Naive thymus-derived CD4-positive, alpha-beta T cell (primary cell): Measurements from ENCODE around the gene PAEP. TPM values are rescaled to one million over a fixed set of nuclear protein-coding genes. Genes with fewer than 3 reads are reported as not detected.

Experiments
- ATAC-seq: fragments of 150-1000 bp; cut with Tn5 transposase; 2 replicates; pipeline ENCODE4 v1.10.0; 2021; ENCODE audit warnings: mild to moderate bottlenecking, moderate library complexity
- CTCF ChIA-PET: fragments of 350-600 bp; sonication (Branson Sonifier 250); formaldehyde crosslinking; loops from one replicate; lab custom pipeline; 2021; ENCODE audit warnings: antibody characterized with exemption; lab: Charles Lee
- POLR2A ChIA-PET: fragments of 350-600 bp; sonication (Branson Sonifier 250); formaldehyde crosslinking; loops from one replicate; lab custom pipeline; 2021; ENCODE audit warnings: antibody characterized with exemption, inconsistent platforms; lab: Charles Lee
- DNase-seq, 9 donors: peaks; one replicate each; pipeline versions ENCODE4 v3.0.0 to v3.0.0-alpha.2; 2020 to 2022; ENCODE audit warnings: mixed read lengths in 1 of 9
- H3K27ac ChIP-seq: one replicate; pipeline ENCODE4 v1.7.0; 2013; ENCODE audit warnings: mild to moderate bottlenecking, low read depth, low read length, moderate library complexity
- H3K27me3 ChIP-seq, 2 donors: one replicate each; pipeline ENCODE4 v1.7.0; 2013; ENCODE audit warnings: low read length in 2 of 2, mild to moderate bottlenecking in 2 of 2, moderate library complexity in 2 of 2; ENCODE audit not compliant: control insufficient read depth in 2 of 2, insufficient read depth in 2 of 2
- H3K36me3 ChIP-seq, 3 experiments: 1 replicate in 2 of 3; 2 replicates in 1 of 3; pipeline ENCODE4 v1.7.0; 2013; ENCODE audit warnings: low read length in 3 of 3, mild to moderate bottlenecking in 3 of 3, moderate library complexity in 1 of 3; ENCODE audit not compliant: insufficient read depth in 3 of 3, control insufficient read depth in 2 of 3
- H3K4me1 ChIP-seq, 2 donors: one replicate each; pipeline ENCODE4 v1.7.0; 2013; ENCODE audit warnings: low read length in 2 of 2, mild to moderate bottlenecking in 2 of 2, moderate library complexity in 1 of 2; ENCODE audit not compliant: control insufficient read depth in 2 of 2, insufficient read depth in 2 of 2
- H3K4me3 ChIP-seq: 2 replicates; pipeline ENCODE4 v1.7.0; 2013; ENCODE audit warnings: mild to moderate bottlenecking, low read length
- H3K9me3 ChIP-seq, 3 experiments: 1 replicate in 2 of 3; 2 replicates in 1 of 3; pipeline ENCODE4 v1.7.0; 2013; ENCODE audit warnings: low read length in 3 of 3; ENCODE audit not compliant: control insufficient read depth in 2 of 3
- H3K27ac Mint-ChIP-seq, 9 donors: one replicate each; pipeline ENCODE4 v1.8.0; 2020 to 2022; ENCODE audit warnings: mixed read lengths in 9 of 9, mild to moderate bottlenecking in 8 of 9, moderate library complexity in 5 of 9, inconsistent platforms in 2 of 9
- H3K27me3 Mint-ChIP-seq, 5 donors: one replicate each; pipeline ENCODE4 v1.8.0; 2021 to 2022; ENCODE audit warnings: mixed read lengths in 5 of 5, mild to moderate bottlenecking in 1 of 5
- H3K36me3 Mint-ChIP-seq, 5 donors: one replicate each; pipeline ENCODE4 v1.8.0; 2020 to 2022; ENCODE audit warnings: mixed read lengths in 5 of 5, mild to moderate bottlenecking in 3 of 5, inconsistent platforms in 1 of 5
- H3K4me1 Mint-ChIP-seq, 7 donors: one replicate each; pipeline ENCODE4 v1.8.0; 2020 to 2022; ENCODE audit warnings: mixed read lengths in 7 of 7, mild to moderate bottlenecking in 3 of 7, inconsistent platforms in 1 of 7
- H3K4me3 Mint-ChIP-seq, 10 donors: one replicate each; pipeline ENCODE4 v1.8.0; 2020 to 2022; ENCODE audit warnings: mild to moderate bottlenecking in 10 of 10, mixed read lengths in 10 of 10, moderate library complexity in 6 of 10, inconsistent platforms in 2 of 10
- H3K9me3 Mint-ChIP-seq, 11 donors: one replicate each; pipeline ENCODE4 v1.8.0; 2020 to 2022; ENCODE audit warnings: mixed read lengths in 11 of 11, mild to moderate bottlenecking in 4 of 11, inconsistent platforms in 1 of 11, moderate library complexity in 1 of 11
- intact Hi-C, 2 donors: fragments of 100-400 bp; cut with micrococcal nuclease; formaldehyde crosslinking; loops; one replicate each; pipeline ENCODE4 v1.15.1; 2023
- polyA plus RNA-seq, 2 donors: library from polyadenylated mRNA; unstranded; fragments of 300-500 nt; fragmentation: Illumina TruSeq; gene quantifications; one replicate each; pipeline ENCODE4 v1.2.3, GENCODE V29; 2021
- total RNA-seq, 6 experiments: library from RNA in 5 of 6; stranded (reverse) in 5 of 6; gene quantifications; 1 replicate in 5 of 6; 2 replicates in 1 of 6; pipeline ENCODE4 v1.2.3 and lab custom pipeline; 2021 to 2026

Gene PAEP
- total and polyA plus RNA-seq, 7 experiments from 2014 or later: not detected

GRCh38 chr9:135515083-135515951 lies 46.2 kb upstream of the PAEP start:
- H3K9me3 Mint-ChIP-seq: peaks cover 0 to 6% (median 0%) of the 10 kb centered on the region in 11 donors
- ATAC-seq (no peak), DNase-seq (no peak)
- H3K4me1 ChIP-seq: no peaks in the 10 kb centered on the region
- peaks cover 0 to 20% (median 0%) of the 10 kb centered on the region in 7 donors for H3K4me1 Mint-ChIP-seq
- peaks cover 0 to 14% (median 6%) of the 10 kb centered on the region in 5 donors for H3K27me3 Mint-ChIP-seq
- POLR2A ChIA-PET: no interaction called here
- no peaks in the 10 kb centered on the region for H3K36me3 ChIP-seq
- intact Hi-C loops: no loop called here
- H3K36me3 Mint-ChIP-seq: no peaks in the 10 kb centered on the region
- H3K9me3 ChIP-seq: no peaks in the 10 kb centered on the region
- H3K27me3 ChIP-seq: no peaks in the 10 kb centered on the region
- H3K4me3 Mint-ChIP-seq: no peak overlapping the region
- H3K27ac ChIP-seq: no peak overlapping the region
- CTCF ChIA-PET: no interaction called here
- H3K27ac Mint-ChIP-seq: no peak overlapping the region
- no peak overlapping the region for H3K4me3 ChIP-seq

GRCh38 chr9:135516132-135516860 lies 45.3 kb upstream of the PAEP start:
- no peak overlapping the region for H3K4me3 Mint-ChIP-seq
- ChIA-PET POLR2A (no interaction called here), CTCF (no interaction called here)
- Histone ChIP-seq H3K27ac (no peak overlapping the region), H3K4me3 (no peak overlapping the region), H3K27me3 (no peaks in the 10 kb centered on the region), H3K4me1 (no peaks in the 10 kb centered on the region), H3K36me3 (no peaks in the 10 kb centered on the region), H3K9me3 (no peaks in the 10 kb centered on the region)
- no peaks in the 10 kb centered on the region for H3K9me3 Mint-ChIP-seq
- peaks cover 0 to 13% (median 0%) of the 10 kb centered on the region in 7 donors for H3K4me1 Mint-ChIP-seq
- DNase-seq: no peak
- H3K27ac Mint-ChIP-seq: no peak overlapping the region
- H3K36me3 Mint-ChIP-seq: no peaks in the 10 kb centered on the region
- ATAC-seq: no peak
- H3K27me3 Mint-ChIP-seq: peaks cover 0 to 14% (median 10%) of the 10 kb centered on the region in 5 donors
- intact Hi-C loops: no loop called here

- no peak for ATAC-seq
- H3K27me3 Mint-ChIP-seq: peaks cover 0 to 16% (median 10%) of the 10 kb centered on the region in 5 donors
- no peaks in the 10 kb centered on the region for H3K9me3 Mint-ChIP-seq
- no peaks in the 10 kb centered on the region for H3K36me3 ChIP-seq
- intact Hi-C loops: no loop called here
- no peaks in the 10 kb centered on the region for H3K27me3 ChIP-seq
- POLR2A ChIA-PET: no interaction called here
- H3K4me1 ChIP-seq: no peaks in the 10 kb centered on the region
- no peak for DNase-seq
- H3K4me3 ChIP-seq: no peak overlapping the region
- no peaks in the 10 kb centered on the region for H3K9me3 ChIP-seq
- CTCF ChIA-PET: interaction anchor here (1.1 kb wide), 1 partner anchor 18 kb away, joined by 3 read pairs; a partner anchor contains a TSS
- H3K36me3 Mint-ChIP-seq: no peaks in the 10 kb centered on the region
- no peak overlapping the region for H3K27ac Mint-ChIP-seq
- H3K27ac ChIP-seq: no peak overlapping the region
- no peak overlapping the region for H3K4me3 Mint-ChIP-seq
- peaks cover 0 to 9% (median 0%) of the 10 kb centered on the region in 7 donors for H3K4me1 Mint-ChIP-seq
These were observed 44.1 kb upstream of the PAEP start for GRCh38 chr9:135517407-135517822.

- H3K9me3 Mint-ChIP-seq: no peaks in the 10 kb centered on the region
- Histone ChIP-seq H3K4me1 (no peaks in the 10 kb centered on the region), H3K4me3 (no peak overlapping the region), H3K27me3 (no peaks in the 10 kb centered on the region), H3K36me3 (no peaks in the 10 kb centered on the region), H3K27ac (no peak overlapping the region), H3K9me3 (no peaks in the 10 kb centered on the region)
- H3K4me1 Mint-ChIP-seq: peaks cover 0 to 5% (median 0%) of the 10 kb centered on the region in 7 donors
- ChIA-PET POLR2A (no interaction called here), CTCF (no interaction called here)
- ATAC-seq (no peak), DNase-seq (no peak)
- H3K27me3 Mint-ChIP-seq: peaks cover 0 to 18% (median 10%) of the 10 kb centered on the region in 5 donors
- intact Hi-C loops: no loop called here
- H3K4me3 Mint-ChIP-seq: no peak overlapping the region
- no peak overlapping the region for H3K27ac Mint-ChIP-seq
- no peaks in the 10 kb centered on the region for H3K36me3 Mint-ChIP-seq
These were observed 42.2 kb upstream of the PAEP start for GRCh38 chr9:135519179-135519971.

GRCh38 chr9:135520916-135521607 lies 40.5 kb upstream of the PAEP start, which contains the start of gene LCN1:
LCN1 (plus strand) TSS chr9:135521440; CDS start chr9:135521498, 58 bp downstream.
- no peak for DNase-seq
- intact Hi-C loops: no loop called here
- H3K36me3 ChIP-seq: no peaks in the 10 kb centered on the region
- peaks cover 0 to 18% (median 10%) of the 10 kb centered on the region in 5 donors for H3K27me3 Mint-ChIP-seq
- peaks cover 0 to 3% (median 0%) of the 10 kb centered on the region in 7 donors for H3K4me1 Mint-ChIP-seq
- H3K4me1 ChIP-seq: no peaks in the 10 kb centered on the region
- no peak for ATAC-seq
- H3K4me3 ChIP-seq: no peak within 1 kb of the TSS
- no peaks in the 10 kb centered on the region for H3K9me3 ChIP-seq
- H3K9me3 Mint-ChIP-seq: no peaks in the 10 kb centered on the region
- H3K36me3 Mint-ChIP-seq: no peaks in the 10 kb centered on the region
- CTCF ChIA-PET: no interaction called here
- POLR2A ChIA-PET: no interaction called here
- no peak within 1 kb of the TSS for H3K4me3 Mint-ChIP-seq
- H3K27me3 ChIP-seq: no peaks in the 10 kb centered on the region
- H3K27ac Mint-ChIP-seq: peak within 1 kb of the TSS in 1 of 9 donors; percentile 23
- no peak within 1 kb of the TSS for H3K27ac ChIP-seq

- ATAC-seq (no peak), DNase-seq (no peak)
- Histone ChIP-seq H3K4me3 (no peak overlapping the region), H3K27me3 (no peaks in the 10 kb centered on the region), H3K36me3 (no peaks in the 10 kb centered on the region), H3K9me3 (no peaks in the 10 kb centered on the region), H3K27ac (no peak overlapping the region), H3K4me1 (no peaks in the 10 kb centered on the region)
- Mint-ChIP-seq H3K9me3 (no peaks in the 10 kb centered on the region), H3K27ac (no peak overlapping the region), H3K4me3 (no peak overlapping the region), H3K4me1 (no peaks in the 10 kb centered on the region), H3K27me3 (peaks cover 0 to 18% (median 10%) of the 10 kb centered on the region in 5 donors), H3K36me3 (no peaks in the 10 kb centered on the region)
- POLR2A ChIA-PET: no interaction called here
- CTCF ChIA-PET: no interaction called here
- intact Hi-C loops: no loop called here
These were observed 39.9 kb upstream of the PAEP start for GRCh38 chr9:135521608-135522095.
